Stomach smooth muscle (tissue), 2 donors: Measurements from ENCODE around the gene SNTG2.

Experiments used
- H3K27ac ChIP-seq: one replicate; pipeline ENCODE4 v1.7.0; 2013; ENCODE audit warnings: mild to moderate bottlenecking, low read length, inconsistent platforms
- H3K27me3 ChIP-seq, 2 donors: one replicate each; pipeline ENCODE4 v1.7.0; 2013; ENCODE audit warnings: low read length in 2 of 2; ENCODE audit not compliant: insufficient read depth in 2 of 2, control insufficient read depth in 1 of 2
- H3K36me3 ChIP-seq, 2 donors: one replicate each; pipeline ENCODE4 v1.7.0; 2013; ENCODE audit warnings: low read length in 2 of 2; ENCODE audit not compliant: control insufficient read depth in 2 of 2, insufficient read depth in 2 of 2
- H3K4me1 ChIP-seq: one replicate; pipeline ENCODE4 v1.7.0; 2013; ENCODE audit warnings: low read length; ENCODE audit not compliant: control insufficient read depth, insufficient read depth
- H3K4me3 ChIP-seq, 2 donors: one replicate each; pipeline ENCODE4 v1.7.0; 2013; ENCODE audit warnings: low read length in 2 of 2
- H3K9ac ChIP-seq, 2 donors: one replicate each; pipeline ENCODE4 v1.7.0; 2013; ENCODE audit warnings: low read length in 2 of 2, mild to moderate bottlenecking in 1 of 2
- H3K9me3 ChIP-seq, 2 donors: one replicate each; pipeline ENCODE4 v1.7.0; 2013; ENCODE audit warnings: low read length in 2 of 2; ENCODE audit not compliant: control insufficient read depth in 2 of 2
- donor health status: healthy.
- donor health status: Pancreatic carcinoma.

SNTG2 gene

DNA sequence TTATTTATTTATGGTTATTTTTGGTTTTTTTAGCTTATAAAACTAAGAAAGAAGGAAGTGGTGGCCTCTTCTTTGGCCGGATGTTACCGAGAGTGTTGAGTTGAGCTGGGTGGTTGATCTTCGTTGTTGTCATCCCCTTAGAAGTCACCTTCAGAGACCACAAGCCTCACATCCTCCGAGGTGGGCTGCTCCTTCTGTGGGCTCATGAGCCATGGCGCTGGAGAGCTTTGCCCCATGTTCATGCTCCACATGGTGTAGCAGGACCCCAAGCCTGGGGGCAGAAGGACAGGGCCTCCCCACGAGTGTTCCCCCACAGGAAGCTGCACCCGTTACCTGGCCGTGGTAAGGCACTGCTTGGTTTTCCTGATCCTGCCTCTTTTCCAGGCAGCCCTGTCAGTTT, 23.4 kb downstream of the SNTG2 start:
- peaks cover 3% of the 10 kb centered on the region for H3K4me1 ChIP-seq
- no peak overlapping the region for H3K27ac ChIP-seq
- H3K27me3 ChIP-seq, result peaks cover 0 to 2% of the 10 kb centered on the region in 2 donors
- no peak overlapping the region for H3K4me3 ChIP-seq
- H3K9ac ChIP-seq, result no peak overlapping the region
- H3K36me3 ChIP-seq, result no peaks in the 10 kb centered on the region
- peaks cover 0 to under 1% of the 10 kb centered on the region in 2 donors for H3K9me3 ChIP-seq

DNA sequence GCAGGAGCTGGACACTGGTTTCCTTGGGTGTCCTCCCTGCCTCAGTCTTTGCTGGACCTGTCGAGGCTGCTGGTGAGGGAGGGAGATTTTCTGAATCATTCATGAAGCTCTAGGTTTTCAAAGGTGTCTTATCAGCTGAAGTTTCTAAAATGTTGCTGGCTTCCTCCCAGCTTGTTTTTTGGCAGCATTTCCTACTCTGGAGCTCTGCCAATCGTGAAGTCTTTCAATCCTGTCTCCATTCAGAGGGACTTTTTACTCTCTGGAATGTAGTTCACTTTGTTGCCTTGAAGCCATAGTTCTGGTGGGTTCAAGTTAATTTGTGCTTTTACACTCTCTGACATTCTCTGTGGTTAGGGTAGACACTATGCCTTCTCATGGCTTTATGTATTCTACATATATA, 23.9 kb downstream of the SNTG2 start:
- Histone ChIP-seq H3K9ac (no peak overlapping the region), H3K9me3 (no peaks in the 10 kb centered on the region), H3K27me3 (peaks cover 0 to 2% of the 10 kb centered on the region in 2 donors), H3K36me3 (no peaks in the 10 kb centered on the region), H3K4me1 (peaks cover 3% of the 10 kb centered on the region), H3K27ac (no peak overlapping the region), H3K4me3 (no peak overlapping the region)

GRCh38 chr2:975095-975494, 24.4 kb downstream of the SNTG2 start:
- peaks cover 3% of the 10 kb centered on the region for H3K4me1 ChIP-seq

DNA sequence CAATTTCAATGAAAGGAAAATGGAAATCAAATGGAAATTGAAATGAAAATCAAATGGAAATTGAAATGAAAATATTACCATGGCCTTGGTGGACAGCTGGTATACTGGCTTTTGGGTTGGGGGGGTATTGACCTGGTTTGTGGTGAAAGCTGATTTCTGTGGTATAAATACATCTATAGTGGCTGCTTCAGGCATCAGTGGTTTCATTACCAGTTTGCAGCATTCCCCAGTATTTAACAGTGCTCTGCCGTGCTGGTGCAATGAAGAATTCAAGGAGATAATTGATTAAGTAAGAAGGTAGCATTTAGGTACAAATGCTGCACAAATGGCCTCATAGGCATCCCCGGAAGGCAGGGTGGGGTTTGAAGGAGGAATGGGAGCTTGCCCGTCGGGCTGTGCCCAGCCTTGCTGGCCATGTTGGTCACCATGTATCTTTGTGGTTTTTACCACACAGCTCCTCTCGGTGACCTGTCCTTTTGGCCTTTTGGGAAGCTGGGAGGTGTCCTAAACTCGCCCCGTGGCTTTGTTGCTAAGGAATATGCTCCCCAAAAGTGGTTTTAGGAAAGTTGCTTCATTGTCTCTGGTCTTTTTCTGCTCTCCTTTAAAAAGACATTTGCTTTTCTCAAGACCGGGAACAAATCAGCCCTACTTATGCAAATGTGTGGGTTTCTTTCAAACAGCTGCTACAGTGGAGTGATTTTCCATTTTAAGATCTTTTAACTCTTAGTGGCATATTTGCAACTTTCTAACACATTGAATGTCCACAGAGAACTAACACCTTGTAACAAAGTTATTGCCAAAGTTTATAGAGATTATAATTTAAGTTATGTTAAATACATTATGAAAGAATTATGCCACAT, 28.6 kb downstream of the SNTG2 start:
- Histone ChIP-seq H3K4me3 (no peak overlapping the region), H3K4me1 (peaks cover under 1% of the 10 kb centered on the region)

More at GRCh38 chr2:975095-975494, 24.4 kb downstream of the SNTG2 start:
- Histone ChIP-seq H3K27ac (no peak overlapping the region), H3K9ac (no peak overlapping the region), H3K9me3 (no peaks in the 10 kb centered on the region), H3K4me3 (no peak overlapping the region), H3K36me3 (no peaks in the 10 kb centered on the region), H3K27me3 (peaks cover 0 to 2% of the 10 kb centered on the region in 2 donors)

DNA sequence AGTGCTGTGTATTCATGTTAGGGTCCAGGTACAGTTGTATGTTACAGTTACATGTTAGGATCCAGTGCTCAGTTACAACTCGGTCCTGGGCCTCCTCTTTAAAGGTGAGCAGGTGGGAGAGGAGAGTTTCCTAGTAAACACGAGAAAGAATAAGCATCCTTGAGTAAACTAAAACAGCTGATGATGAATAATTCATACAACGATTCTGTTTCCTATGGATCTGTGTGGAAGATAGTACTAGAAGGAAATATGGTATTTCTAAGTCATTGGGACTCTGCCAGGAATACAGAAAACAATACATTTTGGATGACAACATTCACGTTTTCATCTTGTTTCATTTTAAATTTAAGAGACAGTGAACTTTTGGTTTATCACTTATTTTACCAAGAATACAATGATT, 29.5 kb downstream of the SNTG2 start:
- H3K36me3 ChIP-seq, result no peaks in the 10 kb centered on the region
- no peak overlapping the region for H3K9ac ChIP-seq
- H3K27me3 ChIP-seq, result peaks cover 0 to 3% of the 10 kb centered on the region in 2 donors
- no peaks in the 10 kb centered on the region for H3K4me1 ChIP-seq
- H3K9me3 ChIP-seq, result no peaks in the 10 kb centered on the region
- H3K4me3 ChIP-seq, result no peak overlapping the region
- no peak overlapping the region for H3K27ac ChIP-seq

More for the DNA sequence above, 28.6 kb downstream of the SNTG2 start:
- Histone ChIP-seq H3K36me3 (no peaks in the 10 kb centered on the region), H3K27me3 (peaks cover 0 to 5% of the 10 kb centered on the region in 2 donors), H3K27ac (no peak overlapping the region), H3K9ac (no peak overlapping the region), H3K9me3 (no peaks in the 10 kb centered on the region)

GRCh38 chr2:981258-981657, 30.6 kb downstream of the SNTG2 start:
- Histone ChIP-seq H3K27ac (no peak overlapping the region), H3K4me3 (no peak overlapping the region), H3K9me3 (no peaks in the 10 kb centered on the region), H3K27me3 (peaks cover 0 to 3% of the 10 kb centered on the region in 2 donors), H3K9ac (no peak overlapping the region), H3K36me3 (no peaks in the 10 kb centered on the region), H3K4me1 (no peaks in the 10 kb centered on the region)

GRCh38 chr2:981759-982158, 31.1 kb downstream of the SNTG2 start:
- no peaks in the 10 kb centered on the region for H3K36me3 ChIP-seq
- peaks cover 0 to 3% of the 10 kb centered on the region in 2 donors for H3K27me3 ChIP-seq
- no peak overlapping the region for H3K4me3 ChIP-seq
- H3K4me1 ChIP-seq, result no peaks in the 10 kb centered on the region
- no peak overlapping the region for H3K27ac ChIP-seq
- no peak overlapping the region for H3K9ac ChIP-seq
- no peaks in the 10 kb centered on the region for H3K9me3 ChIP-seq

- no peak overlapping the region for H3K27ac ChIP-seq
- H3K4me3 ChIP-seq, result no peak overlapping the region
- no peaks in the 10 kb centered on the region for H3K4me1 ChIP-seq
- H3K27me3 ChIP-seq, result peaks cover 0 to 3% of the 10 kb centered on the region in 2 donors
- no peaks in the 10 kb centered on the region for H3K36me3 ChIP-seq
- H3K9ac ChIP-seq, result no peak overlapping the region
- no peaks in the 10 kb centered on the region for H3K9me3 ChIP-seq
Measured at GRCh38 chr2:985317-985898, 34.8 kb downstream of the SNTG2 start.

DNA sequence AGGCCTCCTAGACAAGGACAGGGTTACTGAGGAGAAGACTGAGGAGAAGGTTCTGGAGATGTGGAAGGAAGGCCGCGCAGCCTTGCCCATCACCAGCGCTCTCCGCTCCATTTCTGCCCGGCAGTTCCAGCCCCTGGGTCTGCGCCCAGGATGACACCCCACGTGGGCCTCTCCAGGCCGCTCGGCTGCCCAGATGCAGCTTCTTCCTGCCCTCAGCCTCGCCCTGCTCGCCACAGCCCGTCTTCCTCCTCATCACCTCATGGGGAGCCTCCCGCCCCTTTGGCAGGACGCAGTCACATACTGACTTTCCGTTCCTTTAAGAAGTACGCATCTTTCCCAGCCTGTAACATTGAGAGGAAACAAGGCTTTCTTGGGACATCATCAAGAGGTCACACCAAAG, 37.1 kb downstream of the SNTG2 start:
- H3K27ac ChIP-seq, result no peak overlapping the region

DNA sequence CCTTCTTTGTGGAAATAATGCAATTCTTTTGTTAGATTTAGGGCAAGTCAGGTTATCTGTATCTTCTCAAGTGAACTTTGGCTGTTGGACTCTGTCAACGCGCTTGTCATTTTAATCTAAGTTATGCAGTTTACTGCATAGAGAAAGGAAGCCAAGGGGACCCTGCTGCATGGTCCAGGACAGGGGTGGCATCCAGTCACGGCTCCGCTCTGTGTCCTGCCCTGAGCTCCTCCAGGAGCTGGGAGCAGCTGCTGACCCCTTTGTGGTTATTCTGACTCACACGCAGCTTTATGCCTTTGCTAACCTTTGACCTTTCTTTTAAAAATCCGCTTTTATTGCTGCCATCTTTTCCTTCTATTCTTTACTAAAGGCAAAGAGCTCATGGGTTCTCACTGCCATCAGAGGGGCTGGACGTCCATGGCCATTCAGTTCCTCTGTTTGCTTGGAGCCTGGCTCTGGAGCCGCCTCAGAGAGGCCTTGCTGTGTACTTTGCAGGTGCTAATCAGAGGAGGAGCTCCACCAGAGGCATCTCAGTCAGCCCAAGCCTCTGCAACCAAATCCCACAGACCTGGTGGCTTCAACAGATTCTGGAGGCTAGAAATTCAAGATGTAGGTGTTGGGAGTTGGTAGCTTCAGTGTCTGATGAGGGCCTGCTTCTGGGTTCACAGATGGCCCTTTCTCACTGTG, 39.3 kb downstream of the SNTG2 start:
- no peaks in the 10 kb centered on the region for H3K27me3 ChIP-seq
- no peak overlapping the region for H3K4me3 ChIP-seq
- H3K36me3 ChIP-seq, result no peaks in the 10 kb centered on the region
- H3K9me3 ChIP-seq, result no peaks in the 10 kb centered on the region
- H3K27ac ChIP-seq, result no peak overlapping the region
- no peak overlapping the region for H3K9ac ChIP-seq
- no peaks in the 10 kb centered on the region for H3K4me1 ChIP-seq

More for the DNA sequence above, 37.1 kb downstream of the SNTG2 start:
- no peaks in the 10 kb centered on the region for H3K36me3 ChIP-seq
- no peaks in the 10 kb centered on the region for H3K9me3 ChIP-seq
- no peaks in the 10 kb centered on the region for H3K4me1 ChIP-seq
- no peak overlapping the region for H3K9ac ChIP-seq
- no peak overlapping the region for H3K4me3 ChIP-seq
- H3K27me3 ChIP-seq, result peaks cover 0 to 3% of the 10 kb centered on the region in 2 donors
